Parathyroid adenoma (tissue), 2 donors: ENCODE measurements around the gene PPP1R1C.

Source experiments
- H2AFZ ChIP-seq: fragments of 300-600 bp; sonication (generic); one replicate; pipeline ENCODE4 v1.7.0; 2017; ENCODE audit warnings: antibody characterized with exemption, mild to moderate bottlenecking
- H3K27ac ChIP-seq: fragments of 300-600 bp; sonication (generic); one replicate; pipeline ENCODE4 v1.7.0; 2017
- H3K27me3 ChIP-seq: fragments of 300-600 bp; sonication (generic); one replicate; pipeline ENCODE4 v1.7.0; 2017; ENCODE audit warnings: low read length; ENCODE audit not compliant: control insufficient read depth, insufficient read depth
- H3K36me3 ChIP-seq: fragments of 300-600 bp; sonication (generic); one replicate; pipeline ENCODE4 v1.7.0; 2017; ENCODE audit warnings: low read length; ENCODE audit not compliant: control insufficient read depth, insufficient read depth
- H3K4me1 ChIP-seq: fragments of 300-600 bp; sonication (generic); one replicate; pipeline ENCODE4 v1.7.0; 2017; ENCODE audit warnings: control low read depth
- H3K4me2 ChIP-seq: fragments of 300-600 bp; sonication (generic); one replicate; pipeline ENCODE4 v1.7.0; 2017; ENCODE audit warnings: low read length
- H3K4me3 ChIP-seq: fragments of 300-600 bp; sonication (generic); one replicate; pipeline ENCODE4 v1.7.0; 2017; ENCODE audit warnings: low read depth, low read length
- H3K79me2 ChIP-seq: fragments of 300-600 bp; sonication (generic); one replicate; pipeline ENCODE4 v1.7.0; 2017; ENCODE audit warnings: control low read depth
- H3K9ac ChIP-seq: fragments of 300-600 bp; sonication (generic); one replicate; pipeline ENCODE4 v1.7.0; 2017; ENCODE audit warnings: mild to moderate bottlenecking
- H3K9me3 ChIP-seq: fragments of 300-600 bp; sonication (generic); one replicate; pipeline ENCODE4 v1.7.0; 2017; ENCODE audit warnings: low read length; ENCODE audit not compliant: control insufficient read depth
- CTCF ChIP-seq: fragments of 300-600 bp; sonication (generic); IDR thresholded peaks from one replicate; pipeline ENCODE4 v1.7.0; 2017; ENCODE audit warnings: antibody characterized with exemption, mild to moderate bottlenecking
- donor health status: primary hyperparathyroidism.

Gene PPP1R1C

GRCh38 chr2:181995289-181995688 is 9.6 kb downstream of the PPP1R1C start:
- H3K4me3 ChIP-seq: no peak overlapping the region
- no peaks in the 10 kb centered on the region for H3K79me2 ChIP-seq
- no peaks in the 10 kb centered on the region for H3K27me3 ChIP-seq
- no peak for TF ChIP-seq CTCF
- no peaks in the 10 kb centered on the region for H3K9me3 ChIP-seq
- no peak overlapping the region for H3K4me2 ChIP-seq
- no peak overlapping the region for H3K27ac ChIP-seq
- H3K4me1 ChIP-seq: no peaks in the 10 kb centered on the region
- H2AFZ ChIP-seq: no peak overlapping the region
- H3K9ac ChIP-seq: no peak overlapping the region
- no peaks in the 10 kb centered on the region for H3K36me3 ChIP-seq

DNA sequence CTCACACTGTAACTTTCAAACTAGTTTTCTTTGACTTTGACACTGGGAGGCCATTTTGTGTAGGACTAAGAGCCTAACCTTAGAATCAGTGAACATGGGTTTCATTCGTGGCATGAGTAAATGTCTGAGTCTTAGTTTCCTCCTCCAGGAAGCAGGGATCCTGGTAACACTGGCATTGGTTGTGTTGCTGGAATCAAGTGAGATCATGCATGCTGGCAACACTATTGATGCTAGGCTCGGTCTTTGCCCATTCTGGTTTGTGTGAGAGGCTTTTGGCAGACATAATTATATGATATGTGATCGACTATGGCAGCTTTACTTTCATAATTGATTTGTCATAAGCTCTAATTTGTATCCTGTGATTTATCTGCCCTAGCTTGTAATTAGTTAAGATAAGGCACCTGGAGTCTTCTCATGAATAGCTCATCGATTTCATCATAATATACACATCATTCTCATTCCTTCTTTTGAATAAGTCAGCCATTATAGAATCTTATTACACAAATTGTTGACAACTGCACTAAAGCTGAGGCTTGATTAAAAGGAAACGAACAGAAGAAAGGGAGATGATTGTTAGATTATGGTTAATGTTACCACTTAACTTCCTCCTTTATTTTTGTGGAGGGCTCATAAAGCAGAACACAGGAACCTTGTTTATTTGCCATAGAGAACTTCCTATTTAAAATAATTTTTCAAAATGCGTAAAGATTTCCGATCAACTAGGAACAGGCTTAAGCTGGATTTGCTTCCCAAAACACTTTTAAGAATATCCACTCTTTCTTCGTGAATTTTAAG is 12.6 kb downstream of the PPP1R1C start:
- H3K36me3 ChIP-seq: no peaks in the 10 kb centered on the region
- H3K4me2 ChIP-seq: no peak overlapping the region
- H3K4me1 ChIP-seq: no peaks in the 10 kb centered on the region
- H2AFZ ChIP-seq: no peak overlapping the region
- TF ChIP-seq CTCF: no peak
- no peak overlapping the region for H3K4me3 ChIP-seq
- H3K27ac ChIP-seq: no peak overlapping the region
- no peaks in the 10 kb centered on the region for H3K27me3 ChIP-seq
- H3K9ac ChIP-seq: no peak overlapping the region
- H3K9me3 ChIP-seq: no peaks in the 10 kb centered on the region
- H3K79me2 ChIP-seq: no peaks in the 10 kb centered on the region

DNA sequence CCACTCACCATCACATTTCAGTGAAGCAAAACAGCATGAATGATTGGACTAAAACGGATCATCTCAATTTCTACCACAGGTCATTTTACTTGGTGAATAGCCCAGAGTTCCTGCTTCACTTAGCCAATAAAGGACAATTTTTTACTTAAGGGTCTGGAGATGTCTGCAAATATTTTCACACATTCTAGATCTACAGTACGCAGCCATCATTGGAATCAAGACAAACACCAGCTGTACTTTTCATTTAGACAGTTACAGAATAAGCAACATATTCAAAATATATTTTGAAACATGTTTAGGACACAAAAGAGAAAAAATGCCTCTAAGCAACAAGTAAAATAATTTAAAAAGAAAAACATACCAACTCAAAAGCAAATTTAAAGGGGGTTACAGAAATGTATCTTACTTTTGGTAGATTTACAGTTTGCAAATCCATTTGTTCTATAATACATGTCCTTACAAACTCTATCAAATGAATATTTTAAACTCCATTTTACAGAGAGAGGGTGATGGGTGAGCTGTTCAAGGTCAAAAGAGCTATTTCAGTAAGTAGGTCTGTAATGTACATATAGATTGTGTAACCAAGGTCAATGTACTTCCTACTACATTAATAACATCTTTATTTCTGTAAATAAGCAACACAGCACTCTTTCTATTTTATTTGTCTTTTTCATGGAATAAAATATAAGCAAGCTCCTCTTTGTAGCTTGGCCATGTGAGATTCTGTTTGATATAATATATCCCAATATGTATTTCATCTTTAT is 13.4 kb downstream of the PPP1R1C start:
- H3K9me3 ChIP-seq: no peaks in the 10 kb centered on the region
- no peak overlapping the region for H3K9ac ChIP-seq
- no peaks in the 10 kb centered on the region for H3K36me3 ChIP-seq
- H3K4me1 ChIP-seq: no peaks in the 10 kb centered on the region
- no peaks in the 10 kb centered on the region for H3K27me3 ChIP-seq
- H3K79me2 ChIP-seq: no peaks in the 10 kb centered on the region
- no peak overlapping the region for H2AFZ ChIP-seq
- no peak for TF ChIP-seq CTCF
- H3K4me2 ChIP-seq: no peak overlapping the region
- H3K4me3 ChIP-seq: no peak overlapping the region
- no peak overlapping the region for H3K27ac ChIP-seq

DNA sequence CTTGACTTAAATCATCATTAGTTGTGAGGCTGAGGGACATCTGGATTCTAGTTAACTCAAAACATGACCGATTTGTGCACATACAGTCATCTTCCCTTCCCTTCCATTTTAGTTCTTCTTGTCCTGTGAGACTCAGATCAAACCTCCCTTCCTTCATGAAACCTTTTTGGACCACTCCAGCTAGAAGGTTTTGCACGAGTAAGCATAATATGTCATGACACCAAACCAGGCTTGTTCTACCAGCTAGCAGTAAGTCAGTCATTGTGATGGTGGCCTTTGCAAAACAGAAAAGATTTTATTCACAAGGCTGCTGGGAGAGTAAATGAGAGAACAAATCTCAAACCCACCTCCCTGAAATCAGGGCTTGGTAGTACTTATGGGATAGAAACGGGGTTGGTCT is 14.3 kb downstream of the PPP1R1C start:
- no peak overlapping the region for H3K4me3 ChIP-seq
- H3K79me2 ChIP-seq: no peaks in the 10 kb centered on the region
- no peak overlapping the region for H3K4me2 ChIP-seq
- TF ChIP-seq CTCF: no peak
- no peak overlapping the region for H3K27ac ChIP-seq
- H3K9ac ChIP-seq: no peak overlapping the region
- H3K36me3 ChIP-seq: no peaks in the 10 kb centered on the region
- H3K9me3 ChIP-seq: no peaks in the 10 kb centered on the region
- H3K27me3 ChIP-seq: no peaks in the 10 kb centered on the region
- no peak overlapping the region for H2AFZ ChIP-seq
- H3K4me1 ChIP-seq: no peaks in the 10 kb centered on the region
